HG03095 (cell line): ENCODE measurements around the gene PNMA6F.

Source experiments
- ATAC-seq: cut with Tn5 transposase; IDR thresholded peaks from one replicate; pipeline ENCODE4 v1.9.1; 2021; ENCODE audit warnings: moderate library complexity; ENCODE audit not compliant: unreplicated experiment

Gene PNMA6F

DNA sequence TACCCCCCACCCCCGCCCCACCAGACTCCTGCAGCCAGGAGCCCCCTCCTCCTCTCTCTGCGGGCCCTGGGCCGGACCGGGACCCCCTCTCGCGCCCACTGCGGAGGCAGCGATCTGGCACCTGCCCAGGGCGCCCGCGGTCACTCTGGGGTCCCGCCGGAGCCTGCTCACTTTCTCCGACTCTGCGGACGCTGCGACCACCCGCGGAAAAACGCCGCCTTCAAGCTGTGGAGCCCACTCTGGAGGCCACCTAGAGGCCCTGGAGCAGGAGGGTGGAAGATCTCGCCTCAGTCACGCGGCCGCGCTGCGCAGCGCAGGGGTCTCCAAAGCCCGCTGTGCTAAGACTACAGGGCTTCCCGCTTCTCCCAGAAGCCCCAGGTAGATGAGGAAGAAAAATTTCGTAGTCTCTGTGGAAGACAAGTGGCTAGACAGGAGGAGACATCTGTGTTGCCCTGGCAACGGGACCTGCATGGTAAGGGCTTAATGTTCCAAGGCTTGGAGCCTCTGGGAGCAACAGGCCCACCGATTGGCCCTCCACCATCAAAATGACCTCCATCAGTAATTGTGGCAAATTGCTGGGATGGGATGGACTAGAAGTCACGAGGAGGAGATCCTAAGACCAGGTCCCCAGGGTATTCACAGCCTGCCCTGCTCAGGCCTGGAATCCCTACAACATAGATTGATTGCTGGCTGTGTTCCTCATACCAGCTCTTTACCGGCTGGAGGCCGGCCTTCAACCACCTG lies at the start of gene PNMA6F:
Gene PNMA6F, minus strand, starts transcription at position 387 of the 744 bp plus-strand sequence. CDS start 1,093 bp downstream, outside the sequence.
- ATAC-seq, result no peak

GRCh38 chrX:153371256-153371655 lies 49.7 kb upstream of the PNMA6F start:
- no peak for ATAC-seq

DNA sequence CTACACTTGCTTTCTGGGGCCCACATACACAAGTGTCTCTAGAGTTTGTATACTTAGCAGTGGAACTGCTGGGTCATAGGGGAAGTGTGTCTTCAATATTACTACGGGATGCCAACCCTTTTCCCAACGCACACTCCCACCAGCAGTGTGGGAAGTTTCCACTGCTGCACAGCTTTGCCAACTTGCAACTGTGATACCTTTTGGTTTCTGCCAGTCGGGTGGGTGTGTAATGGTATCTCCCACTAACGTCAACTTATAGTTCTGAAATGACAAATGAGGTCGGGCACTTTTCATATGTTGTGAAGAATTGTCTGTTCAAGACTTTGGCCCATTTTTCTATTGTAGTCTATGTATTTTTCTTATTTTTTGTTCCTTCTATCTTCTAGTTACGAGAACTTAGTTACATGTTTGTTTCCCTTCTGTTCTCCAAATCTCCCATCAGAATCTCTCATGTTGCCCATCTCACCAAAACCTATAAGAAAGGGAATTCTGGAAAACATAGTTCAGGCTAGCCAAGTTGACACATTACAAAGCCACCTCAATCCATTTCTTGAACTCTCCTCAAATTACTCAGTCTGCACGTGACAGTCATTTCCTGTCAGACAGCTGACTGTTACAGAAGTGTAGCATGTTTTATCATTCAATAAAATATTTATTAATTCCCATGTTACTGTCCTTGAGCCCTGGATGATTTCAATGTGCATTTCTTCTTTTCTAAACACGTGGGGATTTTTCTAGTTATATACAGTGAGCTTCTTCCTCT lies 48.9 kb upstream of the PNMA6F start:
- no peak for ATAC-seq

DNA sequence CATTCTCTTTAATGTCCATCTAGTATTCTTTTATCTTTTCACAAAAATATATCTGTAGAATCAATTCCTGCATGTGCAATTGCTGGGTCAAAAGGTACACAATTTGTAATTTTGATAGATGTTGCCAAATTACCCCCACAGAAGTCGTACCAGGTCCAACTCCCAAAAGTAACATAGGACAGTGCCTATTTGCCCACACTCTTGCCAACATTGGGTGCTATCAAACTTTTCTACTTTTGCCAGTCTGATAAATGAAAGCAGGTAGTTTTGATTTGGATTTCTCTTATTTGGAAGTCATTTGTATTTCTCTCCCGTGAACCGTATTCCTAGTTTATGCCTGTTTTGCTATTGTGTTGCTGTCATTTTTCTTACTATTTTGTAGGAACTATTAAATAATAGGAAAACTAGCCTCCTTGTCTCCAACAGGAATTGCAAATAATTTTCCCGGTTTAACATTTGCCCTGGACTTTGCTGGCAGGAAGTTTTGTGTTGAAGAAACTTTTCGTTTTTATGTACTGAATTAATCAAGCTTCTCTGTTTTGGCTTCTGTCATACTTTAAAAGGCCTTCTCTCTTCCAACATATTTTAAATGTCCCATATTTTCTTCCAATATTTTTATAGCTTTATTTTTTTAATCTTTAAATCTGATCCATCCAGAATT lies 45.4 kb upstream of the PNMA6F start:
- ATAC-seq, result no peak

DNA sequence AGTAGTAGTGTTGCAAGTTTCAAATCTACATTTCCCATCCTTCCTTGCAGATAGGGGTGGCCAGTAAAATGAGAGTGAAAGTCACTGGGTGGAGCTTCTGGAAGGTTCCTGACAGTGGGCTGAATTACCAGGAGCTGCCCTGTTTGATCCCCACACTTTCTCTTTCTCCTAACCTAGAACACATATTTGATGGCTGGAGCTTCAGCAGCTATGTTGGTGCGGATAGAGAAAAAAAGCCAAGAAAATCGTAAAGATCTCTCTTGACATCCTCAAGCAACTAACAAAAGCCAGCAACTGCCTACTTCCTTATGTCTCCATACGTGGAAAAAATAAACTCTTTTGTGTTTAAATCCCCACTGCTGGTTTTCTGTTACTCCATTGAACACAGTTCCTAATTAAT lies 44.6 kb upstream of the PNMA6F start:
- ATAC-seq, result no peak

GRCh38 chrX:153365670-153366069 lies 44.1 kb upstream of the PNMA6F start:
- no peak for ATAC-seq

- no peak for ATAC-seq
Measured at GRCh38 chrX:153361781-153362397, 40.3 kb upstream of the PNMA6F start.

GRCh38 chrX:153357877-153358276 lies 36.3 kb upstream of the PNMA6F start:
- no peak for ATAC-seq

- no peak for ATAC-seq
Measured at GRCh38 chrX:153353416-153353815, 31.8 kb upstream of the PNMA6F start.

DNA sequence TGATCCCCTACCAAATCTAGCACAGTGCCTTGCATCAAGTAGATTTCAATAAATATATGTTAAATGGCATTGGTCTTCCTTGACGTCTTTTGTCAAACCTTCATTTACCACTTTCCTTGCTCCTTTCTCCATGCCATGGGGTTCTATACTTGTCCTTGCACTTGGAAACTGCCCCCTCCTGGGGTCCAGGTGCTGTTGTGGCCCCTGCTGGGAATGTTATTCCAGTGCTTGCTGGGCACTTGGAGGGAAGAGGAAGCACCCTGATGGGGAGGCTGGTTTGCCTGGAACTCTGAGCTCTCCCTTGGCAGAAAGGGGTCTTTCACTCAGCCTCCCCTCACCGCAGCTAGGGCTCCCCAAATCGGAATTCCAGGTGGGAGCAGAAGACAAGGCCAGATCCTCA lies 31.3 kb upstream of the PNMA6F start:
- no peak for ATAC-seq

GRCh38 chrX:153351981-153352380 lies 30.4 kb upstream of the PNMA6F start:
- ATAC-seq, result no peak

- ATAC-seq, result no peak
Measured at GRCh38 chrX:153349952-153350351, 28.4 kb upstream of the PNMA6F start.

DNA sequence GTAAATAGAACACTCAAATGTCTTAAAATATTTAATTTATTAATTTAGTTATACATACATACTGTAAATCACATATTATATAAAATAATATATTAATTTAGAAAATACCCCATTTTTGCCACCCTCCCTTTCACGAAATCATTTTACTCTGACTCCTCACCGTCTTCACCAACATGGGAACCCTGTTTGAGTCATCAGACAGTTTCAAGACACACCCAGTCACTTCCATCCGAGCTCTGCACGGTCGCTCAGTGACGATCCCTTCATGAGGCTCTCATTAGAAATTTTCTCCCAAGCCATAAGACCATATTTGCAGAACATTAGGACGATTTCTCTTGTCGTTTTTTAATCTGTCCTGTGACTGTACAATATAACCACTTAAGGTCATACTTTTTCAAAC lies 26.9 kb upstream of the PNMA6F start:
- no peak for ATAC-seq

DNA sequence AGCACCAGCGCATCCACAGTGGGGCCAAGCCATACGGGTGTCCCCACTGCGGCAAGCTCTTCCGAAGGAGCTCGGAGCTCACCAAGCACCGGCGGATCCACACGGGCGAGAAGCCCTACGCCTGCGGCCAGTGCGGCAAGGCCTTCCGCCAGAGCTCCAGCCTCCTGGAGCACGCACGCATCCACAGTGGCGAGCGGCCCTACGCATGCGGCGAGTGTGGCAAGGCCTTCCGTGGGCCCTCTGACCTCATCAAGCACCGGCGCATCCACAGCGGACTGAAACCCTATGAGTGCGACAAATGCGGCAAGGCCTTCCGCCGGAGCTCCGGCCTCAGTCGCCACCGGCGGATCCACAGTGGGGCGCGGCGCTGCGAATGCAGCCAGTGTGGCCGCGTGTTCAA lies 26.0 kb upstream of the PNMA6F start:
- ATAC-seq, result no peak

GRCh38 chrX:153343674-153344073 lies 22.1 kb upstream of the PNMA6F start:
- ATAC-seq, result no peak

DNA sequence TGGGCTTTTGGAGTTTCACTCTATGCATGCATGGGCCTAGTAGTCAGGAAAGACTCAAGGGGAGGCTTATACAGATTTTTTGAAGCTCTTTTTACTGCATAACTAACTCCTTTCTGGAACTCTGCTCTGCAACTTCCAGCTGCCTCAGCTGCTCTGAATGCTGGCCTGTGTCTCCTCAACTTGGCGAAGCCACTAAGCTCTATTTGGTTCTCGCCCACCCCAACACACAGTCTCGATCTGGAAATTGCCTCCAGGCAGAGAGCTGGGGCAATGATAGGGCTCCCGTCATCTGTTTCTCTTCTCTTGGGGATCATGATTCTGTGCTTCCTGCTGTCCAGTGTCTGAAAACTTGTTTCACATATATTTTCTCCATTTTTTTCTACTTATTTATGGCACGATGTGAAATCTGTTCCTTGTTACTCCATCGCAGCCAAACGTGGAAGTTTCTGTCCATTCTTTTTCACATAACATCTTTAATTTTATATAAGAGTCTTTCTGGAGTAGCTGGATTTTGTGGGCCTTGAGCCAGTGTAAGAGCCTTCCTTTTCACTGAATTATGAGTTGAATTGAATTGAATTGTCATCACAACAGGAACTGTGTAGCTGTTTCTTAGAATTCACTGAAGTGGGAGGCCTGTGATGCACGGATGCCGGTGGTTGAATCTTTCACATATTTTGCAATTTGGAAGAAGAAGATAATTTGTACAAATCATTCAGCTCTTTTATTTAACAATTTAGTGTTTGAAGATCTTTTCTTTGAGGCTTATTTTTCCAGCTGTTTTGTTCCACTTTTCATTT lies 21.4 kb upstream of the PNMA6F start:
- no peak for ATAC-seq

GRCh38 chrX:153340111-153340510 lies 18.5 kb upstream of the PNMA6F start:
- no peak for ATAC-seq

GRCh38 chrX:153339662-153340061 lies 18.1 kb upstream of the PNMA6F start:
- no peak for ATAC-seq

- ATAC-seq, result no peak
Measured at GRCh38 chrX:153338836-153339235, 17.3 kb upstream of the PNMA6F start.

GRCh38 chrX:153336988-153337387 lies 15.4 kb upstream of the PNMA6F start:
- ATAC-seq, result no peak
